ENCODE data around the gene ACE2. TPM values are rescaled to one million over a fixed set of nuclear protein-coding genes. Genes with fewer than 3 reads are reported as not detected.

The ACE2 gene
- total RNA-seq, 2 donors from 2014 or later, result 6.2 to 17.5 TPM

- H3K4me1 ChIP-seq, result no peaks in the 10 kb centered on the region
- H3K36me3 ChIP-seq (replicated peaks in 1 of 2; ENCODE audit: insufficient read depth in 1 of 2, low read depth in 2 of 2), result no peaks in the 10 kb centered on the region
- TF ChIP-seq CTCF (IDR thresholded peaks at IDR 0.05) (no peak), POLR2A (IDR thresholded peaks at IDR 0.05) (no peak)
- H3K4me3 ChIP-seq, result no peak overlapping the region
- H3K27me3 ChIP-seq, result no peaks in the 10 kb centered on the region
- intact Hi-C loops (cut with DNase I), result no loop called here
- no peak for DNase-seq
- 54 to 69% methylated on average over 2 of the region's 2 CpGs for WGBS, 2 donors
- no peak overlapping the region for H3K27ac ChIP-seq
- ATAC-seq, result no peak
- H3K9me3 ChIP-seq, result no peaks in the 10 kb centered on the region
Observed at GRCh38 chrX:15574017-15574416, 26.7 kb downstream of the ACE2 start.

- 23 to 50% methylated on average over 1 of the region's 1 CpG for WGBS, 2 donors
Observed at GRCh38 chrX:15570145-15570544, 30.6 kb downstream of the ACE2 start.

GRCh38 chrX:15567886-15568616 lies 32.7 kb downstream of the ACE2 start:
- ATAC-seq, result no peak
- Histone ChIP-seq H3K4me1 (no peaks in the 10 kb centered on the region), H3K9me3 (no peaks in the 10 kb centered on the region), H3K36me3 (replicated peaks in 1 of 2; ENCODE audit: insufficient read depth in 1 of 2, low read depth in 2 of 2) (no peaks in the 10 kb centered on the region), H3K27ac (no peak overlapping the region), H3K4me3 (no peak overlapping the region), H3K27me3 (no peaks in the 10 kb centered on the region)
- 13 to 16% methylated on average over 6 to 7 of the region's 7 CpGs for WGBS, 2 donors
- DNase-seq, result no peak
- intact Hi-C loops (cut with DNase I), result no loop called here
- TF ChIP-seq CTCF (IDR thresholded peaks at IDR 0.05) (peak in 5 of 7 experiments; percentile 24 to 46 (median 44)), POLR2A (IDR thresholded peaks at IDR 0.05) (no peak)

More at GRCh38 chrX:15570145-15570544, 30.6 kb downstream of the ACE2 start:
- no peak overlapping the region for H3K4me3 ChIP-seq
- H3K36me3 ChIP-seq (replicated peaks in 1 of 2; ENCODE audit: insufficient read depth in 1 of 2, low read depth in 2 of 2), result no peaks in the 10 kb centered on the region
- no peaks in the 10 kb centered on the region for H3K9me3 ChIP-seq
- no peaks in the 10 kb centered on the region for H3K4me1 ChIP-seq
- DNase-seq (no peak), ATAC-seq (no peak)
- no peaks in the 10 kb centered on the region for H3K27me3 ChIP-seq
- H3K27ac ChIP-seq, result no peak overlapping the region
- TF ChIP-seq POLR2A (IDR thresholded peaks at IDR 0.05) (no peak), CTCF (IDR thresholded peaks at IDR 0.05) (no peak)
- intact Hi-C loops (cut with DNase I), result no loop called here

- intact Hi-C loops (cut with DNase I), result no loop called here
- no peaks in the 10 kb centered on the region for H3K27me3 ChIP-seq
- H3K36me3 ChIP-seq (replicated peaks in 1 of 2; ENCODE audit: insufficient read depth in 1 of 2, low read depth in 2 of 2), result no peaks in the 10 kb centered on the region
- ATAC-seq (no peak), DNase-seq (no peak)
- TF ChIP-seq POLR2A (IDR thresholded peaks at IDR 0.05), result no peak
- TF ChIP-seq CTCF (IDR thresholded peaks at IDR 0.05), result no peak
- no peaks in the 10 kb centered on the region for H3K9me3 ChIP-seq
- no peak overlapping the region for H3K27ac ChIP-seq
- no peak overlapping the region for H3K4me3 ChIP-seq
- no peaks in the 10 kb centered on the region for H3K4me1 ChIP-seq
- 44 to 64% methylated on average over 1 of the region's 1 CpG for WGBS, 2 donors
Observed at GRCh38 chrX:15567267-15567666, 33.5 kb downstream of the ACE2 start.

- no peaks in the 10 kb centered on the region for H3K27me3 ChIP-seq
- DNase-seq (no peak), ATAC-seq (no peak)
- no peak overlapping the region for H3K4me3 ChIP-seq
- intact Hi-C loops (cut with DNase I), result no loop called here
- H3K27ac ChIP-seq, result no peak overlapping the region
- H3K9me3 ChIP-seq, result no peaks in the 10 kb centered on the region
- 71 to 78% methylated on average over 1 of the region's 1 CpG for WGBS, 2 donors
- no peaks in the 10 kb centered on the region for H3K4me1 ChIP-seq
- TF ChIP-seq CTCF (IDR thresholded peaks at IDR 0.05) (no peak), POLR2A (IDR thresholded peaks at IDR 0.05) (no peak)
- no peaks in the 10 kb centered on the region for H3K36me3 ChIP-seq (replicated peaks in 1 of 2; ENCODE audit: insufficient read depth in 1 of 2, low read depth in 2 of 2)
Observed at GRCh38 chrX:15566244-15566643, 34.5 kb downstream of the ACE2 start.
